ENCODE data around the gene ICAM4. TPM values are rescaled to one million over a fixed set of nuclear protein-coding genes. Genes with fewer than 3 reads are reported as not detected.
A peak's percentile ranks its signal among the peaks of the same experiment; 100 is the strongest.

Gene ICAM4
- total and polyA plus RNA-seq, 2 of the 8 experiments (the other 6 are each of a cell fraction or from before 2014, with no cell fraction given), result 1.5 to 4.1 TPM

DNA sequence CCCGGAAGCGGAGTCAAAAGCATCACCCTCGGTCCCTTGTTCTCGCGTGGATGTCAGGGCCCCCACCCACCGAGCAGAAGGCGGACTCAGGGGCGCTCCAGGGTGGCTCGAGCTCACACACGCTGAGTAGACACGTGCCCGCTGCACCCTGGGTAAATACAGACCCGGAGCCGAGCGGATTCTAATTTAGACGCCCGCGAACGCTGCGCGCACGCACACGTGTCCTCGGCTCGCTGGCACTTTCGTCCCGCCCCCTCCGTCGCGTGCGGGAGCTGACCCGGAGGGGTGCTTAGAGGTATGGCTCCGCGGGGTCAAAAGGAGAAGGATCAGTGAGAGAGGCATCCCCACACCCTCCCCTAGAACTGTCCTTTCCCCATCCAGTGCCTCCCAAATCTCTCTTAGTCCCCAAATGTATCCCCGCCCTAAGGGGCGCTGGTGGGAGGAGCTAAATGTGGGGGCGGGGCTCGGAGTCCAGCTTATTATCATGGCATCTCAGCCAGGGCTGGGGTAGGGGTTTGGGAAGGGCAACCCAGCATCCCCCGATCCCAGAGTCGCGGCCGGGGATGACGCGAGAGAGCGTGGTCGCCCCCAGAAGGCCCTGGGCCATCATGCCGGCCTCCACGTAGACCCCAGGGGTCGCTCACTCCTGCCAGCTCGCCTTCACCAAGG, 2.5 kb downstream of the ICAM4 start:
- peak in 1 of 2 experiments; percentile 93 for DNase-seq (ENCODE audit: low read depth in 1 of 2, low spot score in 2 of 2)
- H3K4ac ChIP-seq (replicated peaks; ENCODE audit: insufficient read length, low read depth, low read length), result no peak overlapping the region
- H3K23me2 ChIP-seq (ENCODE audit: low read depth, low read length), result peaks cover 31% of the 10 kb centered on the region; the same call in 1 of the 2 replicates
- H3K9ac ChIP-seq (replicated peaks in 1 of 4; ENCODE audit: extremely low read depth in 1 of 4, low read depth in 3 of 4, low read length in 3 of 4), result no peak overlapping the region
- H2AK5ac ChIP-seq (ENCODE audit: low read depth, low read length), result no peak overlapping the region
- H3K23ac ChIP-seq (ENCODE audit: insufficient read length), result no peak overlapping the region
- no peak overlapping the region for H4K91ac ChIP-seq (replicated peaks; ENCODE audit: insufficient read length, low read length)
- H3K14ac ChIP-seq (ENCODE audit: insufficient read length), result no peak overlapping the region
- peak overlapping the region; percentile 38 to 67 (median 60) for H3K4me3 ChIP-seq (ENCODE audit: extremely low read depth in 1 of 4, insufficient read depth in 2 of 4, low read depth in 3 of 4, low read length in 4 of 4)
- 1% methylated on average over 38 of the region's 50 CpGs; no CpG with 5 or more reads in 1 of the 2 experiments for WGBS, 2 experiments (ENCODE audit: extremely low coverage in 1 of 2, insufficient coverage in 1 of 2, insufficient read length in 1 of 2, insufficient replicate concordance in 2 of 2, low coverage in 1 of 2, low lambda C conversion rate in 2 of 2, missing lambda C conversion rate in 1 of 2)
- H2BK15ac ChIP-seq (ENCODE audit: low read length), result no peak overlapping the region
- CTCF ChIA-PET (ENCODE audit: partially characterized antibody), result interaction anchor here (0.8 to 11.6 kb wide), 17 partner anchors 9 to 203 kb away, joined by 3 to 94 read pairs (median 5); partner anchors contain the start of genes CDC37, ICAM1, RAVER1 and ZGLP1
- no peak overlapping the region; the same call in 1 of the 2 replicates for H2AFZ ChIP-seq (ENCODE audit: low read length)
- H3K79me1 ChIP-seq (ENCODE audit: low read depth, low read length), result no peaks in the 10 kb centered on the region
- H4K8ac ChIP-seq (ENCODE audit: extremely low read depth, insufficient read depth, low read length), result peak overlapping the region; percentile 72
- H3K4me2 ChIP-seq (ENCODE audit: insufficient read depth in 1 of 2, low read depth in 2 of 2, low read length in 2 of 2), result peak overlapping the region; percentile 81 to 100
- no peak overlapping the region for H4K5ac ChIP-seq (ENCODE audit: insufficient read length, low read depth, low read length)
- no peaks in the 10 kb centered on the region for H3K36me3 ChIP-seq (ENCODE audit: control insufficient read depth in 2 of 4, insufficient read depth in 4 of 4, low read length in 3 of 4)
- H2BK120ac ChIP-seq (replicated peaks; ENCODE audit: low read depth, low read length), result no peak overlapping the region
- H3K79me2 ChIP-seq (ENCODE audit: control insufficient read depth in 1 of 2, insufficient read depth in 2 of 2, low read length in 2 of 2), result no peaks in the 10 kb centered on the region
- POLR2A ChIA-PET (ENCODE audit: partially characterized antibody), result interaction anchor here (0.8 to 3.4 kb wide), 16 partner anchors 9 to 113 kb away, joined by 3 to 15 read pairs (median 4); partner anchors contain the start of genes FDX2, ICAM1, MRPL4 and RAVER1
- no peak for FAIRE-seq
- no peak overlapping the region for H2BK5ac ChIP-seq (ENCODE audit: low read depth, low read length)
- no peak overlapping the region for H3K56ac ChIP-seq (replicated peaks; ENCODE audit: insufficient read length, low read depth, low read length)
- no peak overlapping the region for H2BK20ac ChIP-seq (ENCODE audit: low read length)
- H3K9me3 ChIP-seq (ENCODE audit: insufficient read depth in 2 of 2, low read depth in 1 of 2, low read length in 1 of 2), result no peaks in the 10 kb centered on the region
- H3K4me1 ChIP-seq (replicated peaks in 1 of 4; ENCODE audit: control insufficient read depth in 3 of 4, insufficient read depth in 4 of 4, low read length in 3 of 4), result peaks cover 0 to 43% (median 22%) of the 10 kb centered on the region in 4 experiments; a peak in 6 of 7 replicates
- H3K27me3 ChIP-seq (replicated peaks in 1 of 4; ENCODE audit: control insufficient read depth in 3 of 4, extremely low read depth in 1 of 4, insufficient read depth in 3 of 4, low read length in 3 of 4), result peaks cover 52 to 74% (median 64%) of the 10 kb centered on the region in 4 experiments
- H3K27ac ChIP-seq (ENCODE audit: low read depth, low read length), result no peak overlapping the region
- no peak overlapping the region; the same call in 1 of the 2 replicates for H3K18ac ChIP-seq (ENCODE audit: extremely low read depth, low read length)
- no peak overlapping the region for H2BK12ac ChIP-seq (ENCODE audit: low read depth, low read length)
- peaks cover 0 to 20% of the 10 kb centered on the region in 2 experiments for H4K20me1 ChIP-seq (replicated peaks in 1 of 2; ENCODE audit: control insufficient read depth in 1 of 2, insufficient read depth in 2 of 2, low read length in 2 of 2)
- TF ChIP-seq BCL11A (IDR thresholded peaks at IDR 0.05; ENCODE audit: low read depth in 2 of 2, low read length in 2 of 2) (no peak), RXRA (IDR thresholded peaks at IDR 0.05; ENCODE audit: insufficient read depth, low read depth, low read length) (no peak), YY1 (IDR thresholded peaks at IDR 0.05; ENCODE audit: low read depth, low read length) (0 out of 2 replicates have a peak, but pooled peaks have one; percentile 33), JUND (IDR thresholded peaks at IDR 0.05; ENCODE audit: low read length) (0 out of 2 replicates have a peak, but pooled peaks have one; percentile 22), SP1 (IDR thresholded peaks at IDR 0.05; ENCODE audit: low read depth, low read length) (0 out of 2 replicates have a peak, but pooled peaks have one; percentile 41), CBX8 (IDR thresholded peaks at IDR 0.05; ENCODE audit: borderline replicate concordance, low read depth, low read length) (no peak), SAP30 (IDR thresholded peaks at IDR 0.05; ENCODE audit: insufficient read depth, insufficient replicate concordance, low read length) (no peak), SP4 (IDR thresholded peaks at IDR 0.05; ENCODE audit: low read length) (no peak), BRCA1 (IDR thresholded peaks at IDR 0.05; ENCODE audit: low read depth, low read length) (no peak), JUN (IDR thresholded peaks at IDR 0.05; ENCODE audit: low read depth, low read length) (no peak)
- TF ChIP-seq, protein P1, sequence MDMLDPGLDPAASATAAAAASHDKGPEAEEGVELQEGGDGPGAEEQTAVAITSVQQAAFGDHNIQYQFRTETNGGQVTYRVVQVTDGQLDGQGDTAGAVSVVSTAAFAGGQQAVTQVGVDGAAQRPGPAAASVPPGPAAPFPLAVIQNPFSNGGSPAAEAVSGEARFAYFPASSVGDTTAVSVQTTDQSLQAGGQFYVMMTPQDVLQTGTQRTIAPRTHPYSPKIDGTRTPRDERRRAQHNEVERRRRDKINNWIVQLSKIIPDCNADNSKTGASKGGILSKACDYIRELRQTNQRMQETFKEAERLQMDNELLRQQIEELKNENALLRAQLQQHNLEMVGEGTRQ (IDR thresholded peaks at IDR 0.05; ENCODE audit: low read length), result peak; percentile 65
